ENCODE data around the gene CNGB1. TPM values are rescaled to one million over a fixed set of nuclear protein-coding genes. Genes with fewer than 3 reads are reported as not detected.

CNGB1 gene
- total RNA-seq, 1 donor from 2014 or later: under 0.01 TPM

DNA sequence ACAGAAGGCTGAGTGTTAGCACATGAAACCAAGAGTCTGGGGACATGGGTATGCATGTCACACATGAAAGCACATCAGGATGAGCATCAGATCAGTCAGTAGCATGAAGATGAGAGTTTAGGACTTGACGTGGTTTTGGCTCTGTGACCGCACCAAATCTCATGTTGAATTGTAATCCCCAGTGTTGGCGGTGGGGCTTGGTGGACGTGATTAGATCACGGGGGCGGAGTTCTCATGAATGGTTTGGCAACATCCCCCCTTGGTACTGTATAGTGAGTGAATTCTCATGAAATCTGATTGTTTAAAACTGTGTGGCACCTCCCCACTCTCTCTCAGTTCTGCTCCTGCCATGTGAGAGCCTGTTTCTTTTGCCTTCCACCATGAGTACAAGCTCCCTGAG is 46.4 kb downstream of the CNGB1 start:
- Histone ChIP-seq H3K36me3 (ENCODE audit: control insufficient read depth, insufficient read depth, low read length) (no peaks in the 10 kb centered on the region), H3K27me3 (ENCODE audit: control insufficient read depth, insufficient read depth, low read length) (no peaks in the 10 kb centered on the region), H3K4me3 (ENCODE audit: low read depth, low read length) (no peak overlapping the region)
- FAIRE-seq (no peak), DNase-seq (ENCODE audit: low read depth) (no peak)
- TF ChIP-seq, protein P1, sequence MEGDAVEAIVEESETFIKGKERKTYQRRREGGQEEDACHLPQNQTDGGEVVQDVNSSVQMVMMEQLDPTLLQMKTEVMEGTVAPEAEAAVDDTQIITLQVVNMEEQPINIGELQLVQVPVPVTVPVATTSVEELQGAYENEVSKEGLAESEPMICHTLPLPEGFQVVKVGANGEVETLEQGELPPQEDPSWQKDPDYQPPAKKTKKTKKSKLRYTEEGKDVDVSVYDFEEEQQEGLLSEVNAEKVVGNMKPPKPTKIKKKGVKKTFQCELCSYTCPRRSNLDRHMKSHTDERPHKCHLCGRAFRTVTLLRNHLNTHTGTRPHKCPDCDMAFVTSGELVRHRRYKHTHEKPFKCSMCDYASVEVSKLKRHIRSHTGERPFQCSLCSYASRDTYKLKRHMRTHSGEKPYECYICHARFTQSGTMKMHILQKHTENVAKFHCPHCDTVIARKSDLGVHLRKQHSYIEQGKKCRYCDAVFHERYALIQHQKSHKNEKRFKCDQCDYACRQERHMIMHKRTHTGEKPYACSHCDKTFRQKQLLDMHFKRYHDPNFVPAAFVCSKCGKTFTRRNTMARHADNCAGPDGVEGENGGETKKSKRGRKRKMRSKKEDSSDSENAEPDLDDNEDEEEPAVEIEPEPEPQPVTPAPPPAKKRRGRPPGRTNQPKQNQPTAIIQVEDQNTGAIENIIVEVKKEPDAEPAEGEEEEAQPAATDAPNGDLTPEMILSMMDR (IDR thresholded peaks at IDR 0.05; ENCODE audit: insufficient read depth, low read length, severe bottlenecking): no peak

DNA sequence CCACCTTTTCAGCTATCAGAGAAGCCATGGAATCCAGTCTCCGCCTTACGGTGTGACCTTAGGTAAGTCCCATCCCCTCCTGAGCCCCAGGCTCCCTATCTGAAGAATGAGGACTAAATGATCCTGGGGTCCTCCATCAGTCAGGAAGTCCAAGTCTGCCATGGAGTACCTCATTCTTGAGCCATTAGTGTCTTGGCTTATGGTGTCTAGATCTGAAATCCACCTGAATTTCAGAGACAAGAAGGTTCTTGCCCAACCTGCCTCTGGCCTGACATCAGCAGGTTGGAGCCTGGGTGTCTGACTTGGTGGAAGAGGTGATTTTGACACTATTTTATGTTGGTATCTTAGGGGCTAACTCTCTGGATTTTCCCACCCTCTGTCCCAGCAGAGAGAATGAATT is 47.1 kb downstream of the CNGB1 start:
- DNase-seq (ENCODE audit: low read depth) (peak; percentile 61), FAIRE-seq (no peak)
- TF ChIP-seq, protein P1 (IDR thresholded peaks at IDR 0.05; ENCODE audit: insufficient read depth, low read length, severe bottlenecking): no peak
- Histone ChIP-seq H3K36me3 (ENCODE audit: control insufficient read depth, insufficient read depth, low read length) (no peaks in the 10 kb centered on the region), H3K4me3 (ENCODE audit: low read depth, low read length) (no peak overlapping the region), H3K27me3 (ENCODE audit: control insufficient read depth, insufficient read depth, low read length) (no peaks in the 10 kb centered on the region)

DNA sequence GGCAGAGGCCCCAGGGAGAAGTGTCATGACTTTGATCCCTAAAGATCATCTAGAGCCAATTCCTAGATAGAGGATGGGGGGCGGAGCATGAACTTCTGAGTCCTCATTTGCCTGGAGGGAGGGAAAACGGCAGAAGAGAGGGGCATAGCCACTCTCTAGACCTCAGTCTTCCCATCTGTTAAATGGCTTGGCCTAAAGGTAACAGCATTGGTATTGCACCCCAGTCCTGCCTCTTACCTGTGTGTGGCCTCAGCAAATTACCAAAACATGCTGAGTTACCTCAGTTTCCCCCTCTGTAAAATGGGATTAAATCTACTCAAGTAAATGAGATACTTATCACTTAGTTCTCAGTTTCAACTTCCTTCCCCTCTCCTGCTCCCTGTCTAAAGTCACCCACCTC is 47.5 kb downstream of the CNGB1 start:
- Histone ChIP-seq H3K4me3 (ENCODE audit: low read depth, low read length) (no peak overlapping the region), H3K36me3 (ENCODE audit: control insufficient read depth, insufficient read depth, low read length) (no peaks in the 10 kb centered on the region), H3K27me3 (ENCODE audit: control insufficient read depth, insufficient read depth, low read length) (no peaks in the 10 kb centered on the region)
- TF ChIP-seq, protein P1 (IDR thresholded peaks at IDR 0.05; ENCODE audit: insufficient read depth, low read length, severe bottlenecking): no peak
- no peak for DNase-seq (ENCODE audit: low read depth)
- peak; percentile 32 for FAIRE-seq

DNA sequence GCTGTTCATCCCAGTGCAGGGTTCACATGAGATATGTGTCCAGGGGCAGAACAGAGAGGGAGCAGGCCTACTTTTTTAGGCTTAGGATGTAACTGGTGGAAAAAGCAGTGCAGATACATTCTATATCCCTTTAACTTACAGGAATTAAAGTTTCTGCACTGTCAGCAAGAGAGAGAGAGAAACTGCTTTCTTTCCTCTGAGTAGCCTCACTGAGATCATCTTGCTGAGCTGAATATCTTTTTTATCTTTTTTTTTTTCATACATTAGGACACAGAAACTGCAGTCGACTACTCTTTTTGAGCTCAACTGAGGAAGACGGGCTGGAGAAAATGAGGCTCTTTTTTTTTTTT is 50.1 kb downstream of the CNGB1 start:
- FAIRE-seq (no peak), DNase-seq (ENCODE audit: low read depth) (no peak)
- no peak overlapping the region for H3K4me3 ChIP-seq (ENCODE audit: low read depth, low read length)
- H3K36me3 ChIP-seq (ENCODE audit: control insufficient read depth, insufficient read depth, low read length): no peaks in the 10 kb centered on the region
- TF ChIP-seq, protein P1 (IDR thresholded peaks at IDR 0.05; ENCODE audit: insufficient read depth, low read length, severe bottlenecking): no peak
- H3K27me3 ChIP-seq (ENCODE audit: control insufficient read depth, insufficient read depth, low read length): no peaks in the 10 kb centered on the region

DNA sequence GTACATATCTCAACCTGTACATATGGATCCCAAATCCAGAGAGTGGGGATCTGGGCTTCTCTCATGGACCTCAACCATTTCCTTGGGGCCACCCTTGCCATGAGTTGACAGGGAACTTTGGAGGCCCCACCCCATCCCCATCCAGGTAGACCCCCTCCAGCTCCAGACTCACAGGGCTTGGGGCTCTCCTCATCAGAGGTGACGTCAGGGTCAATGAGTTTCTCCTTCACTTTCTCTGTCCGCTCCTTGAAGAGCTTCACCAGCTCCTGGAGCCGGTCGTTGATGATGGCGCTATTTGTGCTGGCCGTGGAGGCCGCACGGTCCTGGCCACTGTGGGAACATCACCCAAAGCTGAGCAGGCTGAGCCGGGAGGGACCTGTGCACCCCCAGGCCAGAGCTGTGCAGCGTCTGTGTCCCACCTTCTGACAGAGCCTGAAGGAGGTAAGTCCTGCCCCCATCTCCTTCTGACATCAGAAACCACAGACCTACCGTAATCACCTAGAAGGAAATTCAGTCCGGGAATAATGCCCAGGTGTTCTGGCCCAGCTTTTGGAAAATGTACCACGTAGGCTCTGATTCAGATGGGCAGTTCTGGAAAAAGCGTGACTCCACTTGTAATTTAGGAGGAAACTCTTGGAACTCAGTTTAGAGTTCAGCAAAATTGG is 50.6 kb downstream of the CNGB1 start:
- Histone ChIP-seq H3K36me3 (ENCODE audit: control insufficient read depth, insufficient read depth, low read length) (no peaks in the 10 kb centered on the region), H3K27me3 (ENCODE audit: control insufficient read depth, insufficient read depth, low read length) (no peaks in the 10 kb centered on the region), H3K4me3 (ENCODE audit: low read depth, low read length) (no peak overlapping the region)
- DNase-seq (ENCODE audit: low read depth): peak; percentile 94
- no peak for FAIRE-seq
- TF ChIP-seq, protein P1 (IDR thresholded peaks at IDR 0.05; ENCODE audit: insufficient read depth, low read length, severe bottlenecking): no peak

DNA sequence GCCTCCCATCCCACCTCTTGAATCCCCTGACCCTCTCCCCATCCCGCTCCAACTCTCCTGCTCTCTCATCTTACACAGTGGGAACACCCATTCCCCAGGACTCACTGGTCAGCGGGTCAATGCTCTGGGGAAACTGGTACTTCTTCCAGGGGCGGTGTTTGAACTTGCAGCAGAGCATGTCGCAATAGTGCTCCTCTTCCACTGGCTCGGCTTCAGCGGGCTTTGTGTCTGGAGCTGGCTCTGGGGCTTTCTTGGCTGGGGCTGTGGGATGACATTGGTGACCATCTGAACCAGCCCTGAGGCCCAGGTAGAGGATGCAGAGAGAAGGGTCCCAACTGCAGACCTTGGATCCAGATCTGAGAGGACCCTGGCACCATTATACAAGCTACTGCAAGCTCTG is 51.9 kb downstream of the CNGB1 start:
- Histone ChIP-seq H3K27me3 (ENCODE audit: control insufficient read depth, insufficient read depth, low read length) (no peaks in the 10 kb centered on the region), H3K4me3 (ENCODE audit: low read depth, low read length) (no peak overlapping the region), H3K36me3 (ENCODE audit: control insufficient read depth, insufficient read depth, low read length) (no peaks in the 10 kb centered on the region)
- DNase-seq (ENCODE audit: low read depth) (no peak), FAIRE-seq (no peak)
- TF ChIP-seq, protein P1 (IDR thresholded peaks at IDR 0.05; ENCODE audit: insufficient read depth, low read length, severe bottlenecking): no peak

Measured in bronchial epithelial cell (primary cell).